ENCODE measurements around the gene TBC1D30.

DNA sequence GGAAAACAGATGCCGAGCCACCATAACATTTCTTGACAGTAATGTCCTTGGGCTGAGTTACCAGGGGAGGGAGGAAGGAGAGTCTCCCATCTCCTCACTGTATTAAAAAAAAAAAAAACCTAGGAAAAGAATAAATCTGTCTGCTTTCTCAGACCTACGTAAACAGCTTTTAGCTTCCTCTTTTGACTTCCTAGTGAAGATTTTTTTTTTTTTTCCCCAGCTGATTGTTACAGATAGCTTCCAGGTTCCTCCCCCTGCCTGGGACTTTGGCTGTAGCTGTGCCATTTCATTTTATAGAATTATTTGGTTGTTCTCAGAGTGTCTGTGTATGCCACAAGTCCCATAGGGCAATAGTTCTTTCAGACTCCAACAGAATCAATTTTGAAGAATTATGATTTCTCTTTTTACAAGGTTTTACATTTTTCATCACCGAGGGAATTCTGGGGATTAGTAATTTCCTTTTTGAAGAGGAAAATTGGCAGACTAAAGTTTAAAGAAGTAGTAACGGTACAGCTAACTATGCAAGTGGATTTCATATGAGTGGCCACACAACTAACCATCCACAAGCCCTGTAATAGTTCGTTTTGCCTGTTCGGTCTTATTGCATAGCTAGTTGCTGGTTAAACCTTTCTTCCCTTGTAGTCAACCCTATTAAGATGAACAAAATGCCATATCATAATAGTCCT, 42.1 kb upstream of the TBC1D30 start:
- TF ChIP-seq ZC3H10 (CRISPR knock-in tag; IDR thresholded peaks at IDR 0.05) (no peak), ZNF8 (CRISPR knock-in tag; IDR thresholded peaks at IDR 0.05) (no peak), ARNTL (CRISPR knock-in tag; IDR thresholded peaks at IDR 0.05; ENCODE audit: borderline replicate concordance, low read depth) (no peak), RARB (CRISPR knock-in tag; IDR thresholded peaks at IDR 0.05) (no peak), PATZ1 (CRISPR knock-in tag; IDR thresholded peaks at IDR 0.05; ENCODE audit: borderline replicate concordance) (no peak), TOX (CRISPR knock-in tag; IDR thresholded peaks at IDR 0.05; ENCODE audit: borderline replicate concordance) (no peak), CSDC2 (CRISPR knock-in tag; IDR thresholded peaks at IDR 0.05) (no peak), GLIS3 (CRISPR knock-in tag; IDR thresholded peaks at IDR 0.05) (no peak), ISL1 (CRISPR knock-in tag; IDR thresholded peaks at IDR 0.05) (no peak), ZFP30 (CRISPR knock-in tag; IDR thresholded peaks at IDR 0.05) (no peak), TCF4 (CRISPR knock-in tag; IDR thresholded peaks at IDR 0.05; ENCODE audit: borderline replicate concordance) (no peak)
- TF ChIP-seq, protein P1, sequence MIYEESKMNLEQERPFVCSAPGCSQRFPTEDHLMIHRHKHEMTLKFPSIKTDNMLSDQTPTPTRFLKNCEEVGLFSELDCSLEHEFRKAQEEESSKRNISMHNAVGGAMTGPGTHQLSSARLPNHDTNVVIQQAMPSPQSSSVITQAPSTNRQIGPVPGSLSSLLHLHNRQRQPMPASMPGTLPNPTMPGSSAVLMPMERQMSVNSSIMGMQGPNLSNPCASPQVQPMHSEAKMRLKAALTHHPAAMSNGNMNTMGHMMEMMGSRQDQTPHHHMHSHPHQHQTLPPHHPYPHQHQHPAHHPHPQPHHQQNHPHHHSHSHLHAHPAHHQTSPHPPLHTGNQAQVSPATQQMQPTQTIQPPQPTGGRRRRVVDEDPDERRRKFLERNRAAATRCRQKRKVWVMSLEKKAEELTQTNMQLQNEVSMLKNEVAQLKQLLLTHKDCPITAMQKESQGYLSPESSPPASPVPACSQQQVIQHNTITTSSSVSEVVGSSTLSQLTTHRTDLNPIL (CRISPR knock-in tag; IDR thresholded peaks at IDR 0.05; ENCODE audit: low read depth), result no peak
